ENCODE data around the gene IMPDH2. TPM values are rescaled to one million over a fixed set of nuclear protein-coding genes. Genes with fewer than 3 reads are reported as not detected.

Gene IMPDH2
- total and polyA plus RNA-seq, 3 donors from 2014 or later: 93.0 to 98.5 (median 95.0) TPM

DNA sequence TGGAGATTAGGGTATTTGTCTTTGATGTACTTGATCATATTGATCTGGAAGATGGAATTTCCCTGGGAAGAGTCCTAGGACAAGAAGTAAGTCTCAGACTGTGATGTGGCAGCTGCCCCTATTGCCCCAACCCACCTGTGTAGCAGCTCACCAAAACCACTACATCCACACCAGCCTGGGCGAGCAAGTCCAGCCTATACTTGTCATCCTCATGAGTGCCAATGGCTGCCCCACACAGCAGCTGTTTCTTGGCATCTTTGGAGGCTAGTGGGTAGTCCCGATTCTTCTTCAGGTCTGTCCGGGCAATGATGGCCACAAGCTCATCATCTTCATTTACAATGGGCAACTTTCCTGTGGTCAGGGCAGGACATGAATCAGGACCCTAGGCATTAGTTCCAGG is 2.7 kb downstream of the IMPDH2 start:
- Histone ChIP-seq H3K27ac (no peak overlapping the region), H3K4me1 (peaks cover 21% of the 10 kb centered on the region), H3K9me3 (no peaks in the 10 kb centered on the region), H3K4me3 (no peak overlapping the region), H3K36me3 (ENCODE audit: low read depth, missing control alignments) (no peaks in the 10 kb centered on the region), H3K27me3 (no peaks in the 10 kb centered on the region)
- TF ChIP-seq POLR2A (IDR thresholded peaks at IDR 0.05) (no peak), CTCF (IDR thresholded peaks at IDR 0.05) (no peak)
- intact Hi-C loops (cut with DNase I; ENCODE audit: low total_unique reads): loop anchor here (10.0 kb wide), 2 partner anchors 68 to 248 kb away; partner anchors contain the start of genes C3orf62 and QRICH1
- WGBS, 2 donors: 93 to 100% methylated on average over 3 of the region's 3 CpGs
- DNase-seq: no peak

DNA sequence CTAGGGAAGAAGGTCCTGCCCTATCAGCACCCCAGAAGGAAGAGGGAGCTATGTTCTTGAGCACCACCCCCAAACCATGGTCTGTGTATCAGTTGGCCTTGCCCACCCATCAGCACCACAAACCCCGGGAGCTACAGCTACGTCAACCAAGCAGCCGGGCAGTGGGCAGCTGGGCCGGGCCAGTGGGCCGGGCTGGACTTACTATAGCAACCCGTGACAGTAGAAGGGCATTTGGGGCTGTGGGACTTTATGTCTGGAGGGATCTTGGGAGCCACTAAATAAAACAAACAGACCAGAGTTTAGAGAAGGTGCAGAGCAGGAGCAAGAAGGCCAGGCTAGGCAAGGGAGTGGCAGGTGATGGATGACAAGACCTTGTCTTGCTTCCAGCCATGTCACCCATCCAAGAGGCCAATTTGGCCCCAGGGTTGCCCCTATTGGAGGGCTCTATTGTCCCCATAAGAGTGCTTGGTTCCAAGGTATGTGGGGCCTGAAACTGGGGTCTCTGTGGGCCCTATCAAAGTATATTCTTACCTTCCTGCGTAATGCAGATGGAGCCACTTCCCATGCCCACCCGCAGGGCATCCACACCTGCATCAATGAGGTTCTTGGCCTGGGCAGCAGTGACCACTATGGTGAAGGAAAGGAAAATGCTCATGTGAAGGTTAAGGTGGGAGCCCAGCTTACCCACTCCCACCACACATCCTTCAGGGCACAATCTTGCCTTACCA is 3.2 kb downstream of the IMPDH2 start:
- Histone ChIP-seq H3K9me3 (no peaks in the 10 kb centered on the region), H3K27ac (no peak overlapping the region), H3K36me3 (ENCODE audit: low read depth, missing control alignments) (no peaks in the 10 kb centered on the region), H3K4me1 (peaks cover 21% of the 10 kb centered on the region), H3K27me3 (no peaks in the 10 kb centered on the region), H3K4me3 (no peak overlapping the region)
- TF ChIP-seq POLR2A (IDR thresholded peaks at IDR 0.05): no peak
- DNase-seq: no peak
- intact Hi-C loops (cut with DNase I; ENCODE audit: low total_unique reads): loop anchor here (10.0 kb wide), 2 partner anchors 69 to 249 kb away; partner anchors contain the start of genes C3orf62 and QRICH1
- WGBS, 2 donors: 92 to 95% methylated on average over 6 to 8 of the region's 8 CpGs

DNA sequence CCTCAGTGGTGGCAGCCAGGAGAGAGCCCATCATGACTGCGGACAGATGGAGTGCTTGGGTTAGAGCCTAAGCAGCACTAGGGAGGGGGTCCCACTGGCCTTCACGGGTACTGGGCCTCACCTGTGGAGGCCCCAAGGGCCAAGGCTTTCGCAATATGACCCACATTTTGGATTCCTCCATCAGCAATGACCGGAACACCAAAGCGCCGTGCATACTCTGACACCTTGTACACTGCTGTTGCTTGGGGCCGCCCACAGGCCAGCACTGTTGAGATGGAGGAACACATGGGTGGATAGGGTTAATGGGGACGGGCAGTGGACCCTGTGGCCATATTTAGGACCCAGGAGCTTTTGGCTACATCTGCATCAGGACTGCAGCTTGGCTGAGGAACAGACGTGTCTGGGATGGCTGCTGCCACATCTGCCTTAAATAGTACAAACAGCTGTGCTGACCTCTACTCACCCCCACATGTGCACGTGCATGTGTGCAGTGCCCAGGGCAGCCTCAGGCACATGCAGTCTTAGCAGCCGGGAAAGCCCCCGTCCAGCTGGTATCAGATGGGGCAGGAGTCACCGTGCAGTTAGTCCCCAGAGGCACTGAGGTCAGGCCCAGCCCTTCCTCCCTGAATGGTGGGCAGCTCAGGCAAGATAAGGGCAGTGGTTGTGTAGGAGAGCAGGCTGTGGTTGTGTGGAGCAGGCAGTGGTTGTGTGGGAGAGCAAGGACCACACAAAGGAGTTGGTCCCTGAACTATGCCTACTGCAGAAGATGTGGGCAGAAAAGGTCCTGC is 4.0 kb downstream of the IMPDH2 start:
- Histone ChIP-seq H3K4me3 (no peak overlapping the region), H3K27me3 (no peaks in the 10 kb centered on the region), H3K9me3 (no peaks in the 10 kb centered on the region), H3K36me3 (ENCODE audit: low read depth, missing control alignments) (no peaks in the 10 kb centered on the region), H3K4me1 (peaks cover 23% of the 10 kb centered on the region), H3K27ac (no peak overlapping the region)
- TF ChIP-seq CTCF (IDR thresholded peaks at IDR 0.05) (no peak), POLR2A (IDR thresholded peaks at IDR 0.05) (no peak)
- intact Hi-C loops (cut with DNase I; ENCODE audit: low total_unique reads): loop anchor here (10.0 kb wide), 2 partner anchors 70 to 250 kb away; partner anchors contain the start of genes C3orf62 and QRICH1
- no peak for DNase-seq
- WGBS, 2 donors: 48 to 64% methylated on average over 7 to 13 of the region's 13 CpGs

DNA sequence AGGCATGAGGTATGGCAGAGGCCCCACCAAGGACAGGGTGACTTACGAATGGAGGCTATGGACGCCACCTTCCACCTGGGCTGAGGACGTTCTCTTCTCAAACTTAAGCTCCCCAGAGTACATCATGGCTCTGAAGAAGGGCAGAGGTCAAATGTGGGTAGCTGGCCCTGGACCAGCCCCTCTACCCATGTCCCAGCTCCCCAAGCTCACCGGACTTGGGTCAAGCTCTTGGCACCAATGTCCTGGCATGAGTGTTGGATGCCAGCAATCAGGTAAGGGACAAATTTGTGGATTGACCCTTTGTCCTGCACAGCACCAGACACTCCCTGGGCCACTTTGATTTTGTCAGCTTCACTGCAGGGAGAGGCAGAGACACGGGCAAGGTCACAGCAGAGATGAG is 4.7 kb downstream of the IMPDH2 start:
- Histone ChIP-seq H3K27me3 (no peaks in the 10 kb centered on the region), H3K27ac (no peak overlapping the region), H3K9me3 (no peaks in the 10 kb centered on the region), H3K4me3 (no peak overlapping the region), H3K4me1 (peaks cover 28% of the 10 kb centered on the region), H3K36me3 (ENCODE audit: low read depth, missing control alignments) (no peaks in the 10 kb centered on the region)
- 71 to 72% methylated on average over 5 of the region's 5 CpGs for WGBS, 2 donors
- intact Hi-C loops (cut with DNase I; ENCODE audit: low total_unique reads): loop anchor here (10.0 kb wide), 2 partner anchors 70 to 250 kb away; partner anchors contain the start of genes C3orf62 and QRICH1
- TF ChIP-seq POLR2A (IDR thresholded peaks at IDR 0.05) (no peak), CTCF (IDR thresholded peaks at IDR 0.05) (no peak)
- DNase-seq: no peak

GRCh38 chr3:49023775-49024174 is 5.4 kb downstream of the IMPDH2 start:
- 80 to 93% methylated on average over 4 of the region's 4 CpGs for WGBS, 2 donors
- no peaks in the 10 kb centered on the region for H3K9me3 ChIP-seq
- no peaks in the 10 kb centered on the region for H3K27me3 ChIP-seq
- no peak for DNase-seq
- H3K36me3 ChIP-seq (ENCODE audit: low read depth, missing control alignments): no peaks in the 10 kb centered on the region
- H3K4me1 ChIP-seq: peaks cover 34% of the 10 kb centered on the region
- intact Hi-C loops (cut with DNase I; ENCODE audit: low total_unique reads): loop anchor here (10.0 kb wide), 2 partner anchors 71 to 251 kb away; partner anchors contain the start of genes C3orf62 and QRICH1
- no peak overlapping the region for H3K4me3 ChIP-seq
- H3K27ac ChIP-seq: no peak overlapping the region
- TF ChIP-seq POLR2A (IDR thresholded peaks at IDR 0.05) (no peak), CTCF (IDR thresholded peaks at IDR 0.05) (no peak)

Measured in testis (tissue), 3 donors.